Right ventricle myocardium inferior (tissue), 1 donor: ENCODE results near the gene SULT1A1. TPM values are rescaled to one million over a fixed set of nuclear protein-coding genes. Genes with fewer than 3 reads are reported as not detected.
A peak's percentile ranks its signal among the peaks of the same experiment; 100 is the strongest.
"Not testable (repeated sequence)": the region's sequence is repeated elsewhere in the genome, so short reads cannot be mapped to it uniquely, and the experiment has no call there.

Experiments
- ATAC-seq: fragments of 200-7000 bp; cut with Tn5 transposase; one replicate; pipeline ENCODE4 v1.9.1; 2020; ENCODE audit warnings: mild to moderate bottlenecking, moderate library complexity
- DNase-seq: peaks from one replicate; pipeline ENCODE4 v3.0.0; 2021; ENCODE audit errors: missing footprints
- intact Hi-C: fragments of 100-400 bp; cut with DNase I; formaldehyde crosslinking; loops from one replicate; pipeline ENCODE4 v1.11.0; 2022
- total RNA-seq: library from RNA; stranded (reverse); fragmentation: NEBNext Ultra II Directional; extraction: Animal tissue kit (Norgen Biotek cat#: 25700); gene quantifications from one replicate; pipeline ENCODE4 v1.2.1, GENCODE V29; 2021
- donor health status: DM: no; HTN: yes; CAD: no; lungs with severe emphysema.

Gene SULT1A1
- total RNA-seq, 1 donor from 2014 or later, result 14.8 TPM

- DNase-seq (peak; percentile 71), ATAC-seq (peak; percentile 92)
- intact Hi-C loops, result no loop called here
These were observed 36.9 kb downstream of the SULT1A1 start for GRCh38 chr16:28572696-28573510.

GRCh38 chr16:28569968-28570752 is 39.7 kb downstream of the SULT1A1 start:
- intact Hi-C loops, result no loop called here
- no peak for DNase-seq
- no peak for ATAC-seq

GRCh38 chr16:28569021-28569420 is 40.8 kb downstream of the SULT1A1 start:
- DNase-seq, result no peak
- no peak for ATAC-seq
- intact Hi-C loops, result no loop called here

- DNase-seq (no peak), ATAC-seq (no peak)
- intact Hi-C loops, result no loop called here
These were observed 42.6 kb downstream of the SULT1A1 start for GRCh38 chr16:28567292-28567691.

GRCh38 chr16:28566233-28566925 is 43.5 kb downstream of the SULT1A1 start:
- DNase-seq, intact Hi-C loops, ATAC-seq: not testable (repeated sequence)

GRCh38 chr16:28563218-28563617 is 46.6 kb downstream of the SULT1A1 start:
- no peak for DNase-seq
- no peak for ATAC-seq
- intact Hi-C loops, result no loop called here

- intact Hi-C loops, result no loop called here
- no peak for ATAC-seq
- DNase-seq, result no peak
These were observed 47.6 kb downstream of the SULT1A1 start for GRCh38 chr16:28562199-28562598.

- no peak for ATAC-seq
- intact Hi-C loops, result no loop called here
These were observed 48.2 kb downstream of the SULT1A1 start for GRCh38 chr16:28561557-28562187.

GRCh38 chr16:28558456-28558855 is 51.4 kb downstream of the SULT1A1 start:
- intact Hi-C loops, result loop anchor here (10.0 kb wide), 1 partner anchor 64 kb away; the partner anchor contains the start of genes APOBR and CLN3
- DNase-seq (no peak), ATAC-seq (no peak)

More at GRCh38 chr16:28561557-28562187, 48.2 kb downstream of the SULT1A1 start:
- DNase-seq, result no peak

GRCh38 chr16:28556914-28557320 is 52.9 kb downstream of the SULT1A1 start:
- intact Hi-C loops, result loop anchor here (10.0 kb wide), 1 partner anchor 62 kb away; the partner anchor contains the start of genes APOBR and CLN3
- no peak for ATAC-seq

GRCh38 chr16:28555561-28555960 is 54.3 kb downstream of the SULT1A1 start:
- intact Hi-C loops, result loop anchor here (10.0 kb wide), 1 partner anchor 61 kb away; the partner anchor contains the start of genes APOBR and CLN3
- ATAC-seq (no peak), DNase-seq (no peak)

More at GRCh38 chr16:28556914-28557320, 52.9 kb downstream of the SULT1A1 start:
- no peak for DNase-seq

Other genes starting within 250 kb of the SULT1A1 start
- 0.73 TPM for gene NPIPB6, start 246.5 kb downstream of the SULT1A1 start, total RNA-seq
- gene EIF3CL, start 206.2 kb downstream of the SULT1A1 start, total RNA-seq, result 23.0 TPM
- gene NPIPB7, start 137.7 kb downstream of the SULT1A1 start, total RNA-seq, result not detected
- 14.8 TPM for gene CLN3, start 118.0 kb downstream of the SULT1A1 start, total RNA-seq
- 0.51 TPM for gene APOBR, start 115.4 kb downstream of the SULT1A1 start, total RNA-seq
- gene IL27, start 103.2 kb downstream of the SULT1A1 start, total RNA-seq, result not detected
- gene NUPR1, start 71.1 kb downstream of the SULT1A1 start, total RNA-seq, result 49.6 TPM
- 20.2 TPM for gene SGF29, start 56.1 kb downstream of the SULT1A1 start, total RNA-seq
- 1.8 TPM for gene SULT1A2, start 13.0 kb downstream of the SULT1A1 start, total RNA-seq
- not detected for gene NPIPB8, start 28.0 kb upstream of the SULT1A1 start, total RNA-seq
- gene EIF3C, start 101.4 kb upstream of the SULT1A1 start, total RNA-seq, result 357 TPM
- gene NPIPB9, start 141.7 kb upstream of the SULT1A1 start, total RNA-seq, result not detected
- gene ATXN2L, start 213.0 kb upstream of the SULT1A1 start, total RNA-seq, result 46.3 TPM
- 252 TPM for gene TUFM, start 236.3 kb upstream of the SULT1A1 start, total RNA-seq